LNCaP clone FGC (cell line): Measurements from ENCODE around the gene IQGAP3.

ENCODE experiments used
- DNase-seq: peaks from one replicate; pipeline ENCODE4 v3.0.0-alpha.2; 2011; ENCODE audit warnings: low read depth
- H3K4me3 ChIP-seq: 2 replicates; pipeline ENCODE4 v1.5.1; 2011; ENCODE audit warnings: mild to moderate bottlenecking, low read depth, low read length, control low read depth
- CTCF ChIP-seq: IDR thresholded peaks from 2 replicates; pipeline ENCODE4 v1.5.1; 2012; ENCODE audit warnings: mild to moderate bottlenecking; ENCODE audit not compliant: control insufficient read depth, insufficient read depth; ENCODE audit errors: extremely low read depth

IQGAP3 gene

GRCh38 chr1:156565519-156565918, 6.8 kb downstream of the IQGAP3 start:
- H3K4me3 ChIP-seq: no peak overlapping the region
- TF ChIP-seq CTCF: no peak
- no peak for DNase-seq

- no peak overlapping the region for H3K4me3 ChIP-seq
- DNase-seq: no peak
- no peak for TF ChIP-seq CTCF
These were observed 11.7 kb downstream of the IQGAP3 start for GRCh38 chr1:156560585-156561163.

- H3K4me3 ChIP-seq: no peak overlapping the region
- DNase-seq: peak; percentile 83
- TF ChIP-seq CTCF: no peak
These were observed 12.5 kb downstream of the IQGAP3 start for GRCh38 chr1:156559797-156560385.

GRCh38 chr1:156559086-156559796, 13.1 kb downstream of the IQGAP3 start:
- no peak for DNase-seq
- TF ChIP-seq CTCF: no peak
- no peak overlapping the region for H3K4me3 ChIP-seq

GRCh38 chr1:156556354-156556753, 16.0 kb downstream of the IQGAP3 start:
- H3K4me3 ChIP-seq: no peak overlapping the region
- no peak for DNase-seq
- TF ChIP-seq CTCF: no peak

- TF ChIP-seq CTCF: no peak
- H3K4me3 ChIP-seq: no peak overlapping the region
- no peak for DNase-seq
These were observed 16.6 kb downstream of the IQGAP3 start for GRCh38 chr1:156555715-156556114.

GRCh38 chr1:156554971-156555370, 17.4 kb downstream of the IQGAP3 start:
- H3K4me3 ChIP-seq: no peak overlapping the region
- no peak for DNase-seq
- TF ChIP-seq CTCF: no peak
